ENCODE data around the gene SMPX. TPM values are rescaled to one million over a fixed set of nuclear protein-coding genes. Genes with fewer than 3 reads are reported as not detected.

SMPX gene
- total and polyA plus RNA-seq, 4 donors = 0.28 to 0.89 (median 0.50) TPM; not detected in 1

Other genes starting within 250 kb of the SMPX start
- under 1 TPM; 0.11 to 0.20 TPM for gene KLHL34, start 99.8 kb downstream of the SMPX start, total RNA-seq
- under 1 TPM; 0.65 to 0.67 TPM for gene KLHL34, start 99.8 kb downstream of the SMPX start, polyA plus RNA-seq (ENCODE audit: insufficient read length in 2 of 2)
- 10 to 100 TPM; 12.1 to 32.1 TPM for gene MBTPS2, start 81.5 kb upstream of the SMPX start, total RNA-seq
- 10 to 100 TPM; 27.5 to 34.7 TPM for gene MBTPS2, start 81.5 kb upstream of the SMPX start, polyA plus RNA-seq (ENCODE audit: insufficient read length in 2 of 2)
- 1 to 10 TPM; 1.4 to 1.5 TPM for gene YY2, start 97.9 kb upstream of the SMPX start, total RNA-seq
- 1 to 10 TPM; 1.7 to 2.1 TPM for gene YY2, start 97.9 kb upstream of the SMPX start, polyA plus RNA-seq (ENCODE audit: insufficient read length in 2 of 2)
- gene SMS, start 182.6 kb upstream of the SMPX start, total RNA-seq = 10 to 100 TPM; 54.3 to 74.7 TPM
- 100 to 1,000 TPM in 1 of 2 donors, 10 to 100 TPM in 1; 94.8 to 110 TPM for gene SMS, start 182.6 kb upstream of the SMPX start, polyA plus RNA-seq (ENCODE audit: insufficient read length in 2 of 2)

Data from spinal cord (tissue), 4 donors.